Embryonic facial prominence (tissue), 1 donor: Measurements from ENCODE around the gene KIAA1217.

Experiments used
- DNase-seq: peaks from one replicate; pipeline ENCODE4 v3.0.0-alpha.2; 2016; ENCODE audit errors: extremely low spot score

The KIAA1217 gene

DNA sequence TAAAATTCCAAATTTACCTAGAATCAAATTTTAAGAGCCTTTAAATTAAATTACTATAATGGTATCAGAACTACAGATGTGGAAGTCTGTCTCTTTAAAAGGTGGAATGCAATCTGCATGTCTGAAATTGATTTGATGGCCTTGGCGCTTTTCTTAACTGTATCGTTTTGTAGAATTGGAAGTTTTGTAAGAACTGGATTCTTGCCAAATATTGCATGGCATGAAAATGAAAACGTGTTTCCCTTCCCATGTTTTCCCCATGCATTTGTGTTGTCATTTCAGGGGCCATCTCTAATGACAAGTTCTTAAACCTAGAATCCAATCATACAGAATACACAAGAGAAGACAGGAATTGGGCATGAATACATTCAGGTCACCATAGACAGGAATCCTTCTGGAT lies 162.5 kb downstream of the KIAA1217 start:
- no peak for DNase-seq

DNA sequence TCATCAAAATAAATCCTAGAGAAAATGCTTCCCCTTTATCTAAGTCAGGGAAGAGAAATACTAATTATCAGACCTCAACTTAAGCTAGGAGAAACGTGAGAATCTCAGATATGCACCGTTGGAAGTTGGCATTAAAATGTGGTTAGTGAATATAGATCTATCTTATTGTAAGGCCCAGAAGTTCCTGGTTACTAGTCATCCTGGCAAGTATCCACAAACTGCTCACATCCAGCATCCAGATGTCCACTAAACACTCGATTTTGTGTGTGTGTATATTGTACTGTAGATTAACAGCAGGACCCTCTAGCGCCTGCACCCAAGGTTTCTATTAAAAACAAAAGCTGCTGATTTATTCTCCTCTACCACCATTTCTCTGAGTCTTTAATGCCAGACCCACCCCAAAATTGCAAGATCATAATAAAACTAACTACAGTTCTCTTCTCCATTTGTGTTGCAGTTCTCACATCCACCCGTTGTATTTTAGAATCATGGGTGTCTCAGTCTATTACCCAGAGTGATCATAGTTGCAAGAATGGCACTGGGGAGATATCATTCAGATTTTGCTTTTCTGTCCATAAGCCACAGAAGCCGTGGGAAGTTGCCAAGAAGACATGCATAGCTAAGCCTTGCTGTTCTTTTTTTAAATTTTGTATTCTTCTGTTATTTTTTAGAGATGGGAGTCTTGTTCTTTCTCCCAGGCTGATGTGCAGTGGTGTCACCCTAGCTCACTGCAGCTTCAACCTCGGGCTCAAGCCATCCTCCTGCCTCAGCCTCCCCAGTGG lies 165.4 kb downstream of the KIAA1217 start:
- DNase-seq: no peak

DNA sequence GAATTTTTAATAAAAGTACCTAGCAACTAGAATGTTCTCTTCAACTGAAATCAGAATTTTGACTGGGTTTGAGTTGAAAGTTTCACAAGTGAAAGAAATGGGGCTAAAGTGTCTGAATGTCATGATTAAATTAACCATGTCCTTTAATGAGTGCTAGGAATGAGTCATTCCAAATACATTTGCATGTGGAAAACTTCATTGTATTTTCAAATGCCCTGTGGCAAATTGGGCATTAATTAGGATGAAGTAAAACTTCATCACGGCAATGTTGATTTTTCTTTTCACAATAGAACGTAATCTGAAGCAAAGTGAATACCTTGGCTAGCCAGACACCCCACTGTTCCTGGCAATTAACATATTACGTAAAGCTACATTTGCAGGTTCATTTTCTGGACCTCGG lies 166.6 kb downstream of the KIAA1217 start:
- no peak for DNase-seq

DNA sequence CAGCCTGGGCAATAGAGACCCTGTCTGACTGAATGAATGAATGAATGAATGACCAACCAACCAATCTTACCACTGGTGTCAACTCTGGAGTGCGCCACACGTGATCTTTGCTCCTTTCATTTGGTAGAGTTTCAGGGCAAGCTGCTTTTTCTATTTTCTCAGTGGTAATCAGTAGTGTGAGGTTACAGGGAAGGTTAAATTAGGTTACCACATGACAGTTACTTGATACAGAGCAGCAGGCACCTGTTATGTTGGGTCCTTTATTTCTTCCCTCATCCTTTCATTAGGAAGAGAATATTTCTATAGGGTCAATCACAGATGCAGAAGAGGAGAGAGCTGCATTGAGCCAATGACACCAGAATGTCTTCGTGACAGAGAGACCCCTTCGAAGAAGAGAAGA lies 167.8 kb downstream of the KIAA1217 start:
- no peak for DNase-seq

DNA sequence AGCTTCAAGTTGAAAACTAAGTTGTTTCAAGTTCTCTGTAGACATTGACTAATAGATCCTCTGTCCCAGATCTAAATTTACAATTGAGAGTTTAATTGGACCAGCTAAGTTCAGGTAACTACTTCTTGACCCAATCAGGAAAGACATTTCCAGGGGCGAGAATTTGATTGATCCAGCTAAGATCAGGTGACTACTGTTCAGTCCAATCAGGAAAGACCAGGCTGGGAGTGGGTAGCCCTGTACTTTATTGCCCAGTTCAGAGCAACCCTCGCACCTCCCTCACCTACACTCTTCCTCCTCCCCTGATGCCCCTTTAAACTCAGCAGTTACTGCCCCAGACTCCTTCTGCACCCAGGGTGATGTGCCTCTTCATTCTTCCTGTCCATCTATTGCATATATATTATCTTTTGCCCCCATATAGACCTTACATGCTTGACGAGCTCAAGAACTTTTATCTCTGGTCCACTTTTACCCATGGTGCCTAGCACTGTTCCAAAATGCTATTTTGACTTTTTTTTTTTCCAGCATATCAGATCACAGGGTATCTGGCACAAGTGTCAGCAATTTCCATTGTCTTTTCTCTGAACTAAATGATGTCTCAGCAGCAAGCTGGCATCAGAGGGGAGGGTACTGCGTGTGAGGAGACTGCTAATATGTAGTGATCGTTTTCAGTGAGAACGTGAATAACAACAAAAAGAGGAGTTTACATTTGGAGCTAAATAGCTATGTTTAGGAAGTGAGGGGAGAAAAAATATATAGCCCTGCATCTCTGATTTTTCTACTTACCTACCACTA lies 169.4 kb downstream of the KIAA1217 start:
- DNase-seq: no peak

DNA sequence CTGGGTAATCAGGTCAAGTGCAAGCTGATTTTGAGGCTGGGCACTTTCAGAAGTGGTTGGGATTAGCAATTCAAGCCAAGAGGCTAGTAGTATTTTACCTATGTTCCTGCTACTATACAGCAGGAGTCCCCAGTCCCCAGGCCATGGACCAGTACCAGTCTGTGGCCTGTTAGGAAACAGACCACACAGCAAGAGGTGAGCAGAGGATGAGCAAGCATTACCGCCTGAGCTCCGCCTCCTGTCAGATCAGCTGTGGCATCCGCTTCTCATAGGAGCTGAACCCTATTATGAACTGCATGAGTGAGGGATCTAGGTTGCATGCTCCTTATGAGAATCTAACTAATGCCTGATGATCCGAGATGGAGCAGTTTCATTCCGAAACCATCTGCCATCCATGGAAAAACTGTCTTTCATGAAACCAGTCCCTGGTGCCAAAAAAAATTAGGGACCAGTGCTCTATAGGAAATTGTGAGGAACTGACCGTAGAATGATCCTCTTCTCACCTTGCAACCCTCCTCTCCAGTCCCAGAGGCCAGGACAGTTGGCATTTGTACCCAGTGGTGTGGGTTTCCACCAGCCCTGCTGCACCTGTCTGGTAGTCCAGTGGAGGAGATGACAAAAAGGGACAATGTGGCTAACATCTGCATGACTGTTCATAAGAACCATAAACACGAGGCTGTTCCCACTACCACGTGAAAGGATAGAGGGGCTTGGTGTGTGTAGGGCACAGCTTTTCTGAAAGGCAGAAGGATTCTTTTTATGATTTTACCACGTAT lies 172.5 kb downstream of the KIAA1217 start:
- DNase-seq: no peak

DNA sequence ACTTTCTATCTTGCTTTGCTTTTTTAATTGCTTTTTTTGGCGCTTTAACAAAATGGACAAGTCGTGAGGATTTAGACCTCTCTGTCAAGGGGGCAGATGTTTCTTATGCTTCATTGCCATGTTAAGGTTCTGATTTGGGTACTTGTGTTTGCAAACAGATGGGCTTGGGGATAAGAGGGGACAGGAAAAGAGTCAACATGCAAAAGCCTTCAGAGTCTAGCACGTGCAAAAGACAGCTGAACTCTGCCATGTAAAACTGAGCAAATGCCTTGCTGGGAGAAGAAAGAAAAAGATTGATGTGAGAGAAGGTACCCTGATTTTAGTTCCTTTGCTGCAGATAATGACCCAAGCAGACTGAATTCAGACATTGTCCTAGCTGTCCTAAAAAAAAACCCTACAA lies 173.1 kb downstream of the KIAA1217 start:
- no peak for DNase-seq

DNA sequence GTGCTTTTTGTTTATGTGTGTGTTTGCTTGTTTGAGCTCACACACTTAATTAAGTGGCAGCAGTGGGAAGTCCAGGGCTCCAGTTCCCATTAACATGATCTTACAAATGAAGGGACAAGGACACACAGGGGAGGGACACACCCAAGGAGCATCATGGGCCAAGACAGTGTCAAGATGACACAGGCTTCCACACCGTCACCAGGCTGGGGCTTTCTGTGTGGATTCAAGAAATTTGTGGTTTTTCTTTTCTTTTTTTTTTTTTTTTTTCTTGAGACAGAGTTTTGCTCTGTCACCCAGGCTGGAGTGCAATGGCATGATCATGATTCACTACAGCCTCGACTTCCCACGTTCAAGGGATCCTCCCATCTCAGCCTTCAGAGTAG lies 173.6 kb downstream of the KIAA1217 start:
- DNase-seq: no peak

DNA sequence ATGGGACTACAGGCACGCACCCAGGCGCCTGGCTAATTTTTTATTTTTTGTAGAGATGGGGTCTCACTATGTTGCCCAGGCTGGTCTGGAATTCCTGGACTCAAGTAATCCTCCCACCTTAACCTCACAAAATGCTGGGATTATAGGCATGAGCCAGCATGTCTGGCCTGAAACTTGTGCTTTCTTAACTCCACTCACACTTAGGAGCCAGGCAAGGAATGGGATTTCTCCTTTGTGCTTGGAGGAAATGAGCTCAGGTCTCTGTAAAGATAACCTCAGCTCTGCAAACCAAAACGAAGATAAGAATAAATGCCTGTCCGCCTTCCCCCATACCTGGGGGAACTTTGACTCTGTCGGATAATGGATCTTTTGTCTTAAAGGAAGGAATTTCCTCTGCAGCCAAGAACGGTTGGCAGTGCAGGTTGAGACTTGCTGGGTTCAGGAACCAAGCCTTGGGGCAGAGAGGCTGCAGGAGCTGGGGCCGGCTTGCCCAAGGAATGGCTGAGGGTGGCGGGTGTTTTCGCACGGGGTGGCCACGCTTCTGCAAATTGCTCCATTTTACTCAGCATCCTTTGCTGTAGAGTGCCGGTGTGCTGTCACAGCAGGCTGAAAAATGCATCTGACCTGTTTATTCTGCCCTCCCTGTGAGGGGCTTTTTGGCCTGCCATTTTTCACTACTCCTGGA lies 174.2 kb downstream of the KIAA1217 start:
- DNase-seq: no peak

DNA sequence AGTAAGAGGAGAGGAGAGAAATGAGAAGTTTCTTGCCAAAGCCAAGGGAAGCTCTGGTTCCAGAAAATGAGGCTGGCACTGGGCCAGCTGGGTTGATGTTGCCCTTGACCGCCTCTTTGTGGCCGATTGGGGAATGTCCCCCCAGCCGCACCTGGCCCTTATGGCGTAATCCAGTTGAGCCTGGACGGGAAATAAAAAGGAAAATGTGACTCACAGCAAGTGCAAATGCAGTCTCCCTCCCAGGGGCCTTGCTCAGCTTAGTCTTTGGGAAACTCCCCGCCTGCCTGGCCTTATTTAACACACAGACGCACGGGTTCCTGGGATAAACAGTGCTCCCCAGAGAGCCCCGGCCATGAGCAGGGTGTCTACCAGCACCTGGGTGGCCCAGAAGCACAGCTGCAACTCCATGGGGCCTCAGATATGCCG lies 174.8 kb downstream of the KIAA1217 start:
- DNase-seq: peak; percentile 75

DNA sequence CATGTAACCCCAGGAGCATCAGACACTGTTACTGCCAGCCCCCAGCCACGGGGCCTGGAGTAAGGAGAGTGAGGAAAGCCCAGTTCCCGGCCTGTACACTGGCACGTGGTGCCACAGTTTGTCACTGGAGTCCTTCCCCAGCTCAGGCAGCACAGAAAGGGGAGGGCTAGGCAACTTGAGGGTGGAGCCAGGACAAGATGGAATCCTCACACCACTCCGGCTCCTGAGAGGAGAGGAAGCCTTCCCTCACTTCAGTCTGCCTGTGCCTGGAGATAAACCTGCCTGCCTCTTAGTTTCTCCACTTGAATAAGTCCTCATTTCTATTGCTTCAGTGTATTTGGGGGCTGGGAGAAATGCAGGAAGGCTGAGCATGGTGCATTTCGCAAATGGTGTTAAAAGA lies 176.0 kb downstream of the KIAA1217 start:
- no peak for DNase-seq

DNA sequence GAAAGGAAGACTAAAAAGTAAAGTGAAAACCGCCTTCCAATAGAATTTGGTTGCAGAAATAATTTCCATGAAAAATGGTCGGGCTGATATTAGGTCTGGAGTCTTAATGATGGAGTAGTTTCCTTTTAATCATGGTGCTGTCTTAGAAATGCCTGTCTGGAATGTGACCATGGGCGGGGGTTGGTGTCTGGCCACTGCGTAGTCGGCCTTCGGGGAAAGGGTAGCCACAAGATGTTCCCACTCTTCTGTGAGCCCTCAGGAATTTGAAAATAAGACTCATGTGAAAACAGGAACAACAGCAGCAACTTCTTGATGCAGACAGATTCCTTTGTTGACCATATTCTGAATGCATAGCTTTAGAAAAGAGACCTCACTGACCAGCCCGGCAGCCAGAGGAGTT lies 176.8 kb downstream of the KIAA1217 start:
- DNase-seq: no peak

DNA sequence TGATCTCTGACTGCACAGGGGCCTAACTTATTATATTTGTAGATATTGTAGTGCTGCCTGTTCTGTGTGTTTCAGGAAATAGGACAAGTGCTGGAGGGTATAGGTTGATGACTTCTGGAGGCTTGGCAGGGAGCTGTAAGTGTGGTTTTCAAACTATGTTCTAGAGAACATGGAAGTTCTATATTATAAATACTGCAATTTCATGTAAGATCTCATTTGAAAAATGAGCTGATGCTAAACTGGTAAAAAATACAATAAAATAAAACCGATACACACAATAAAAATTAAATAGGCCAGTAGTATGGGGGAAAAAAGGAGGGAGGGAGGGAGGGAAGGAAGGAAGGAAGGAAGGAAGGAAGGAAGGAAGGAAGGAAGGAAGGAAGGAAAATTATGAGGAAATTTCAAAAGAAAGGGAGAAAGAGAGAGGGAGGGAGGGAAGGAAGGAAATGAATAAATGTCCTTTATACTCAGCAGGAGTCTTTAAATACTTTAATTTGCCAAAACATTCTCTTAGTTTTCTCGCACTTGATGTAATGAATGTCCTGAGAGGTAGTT lies 181.3 kb downstream of the KIAA1217 start:
- no peak for DNase-seq

DNA sequence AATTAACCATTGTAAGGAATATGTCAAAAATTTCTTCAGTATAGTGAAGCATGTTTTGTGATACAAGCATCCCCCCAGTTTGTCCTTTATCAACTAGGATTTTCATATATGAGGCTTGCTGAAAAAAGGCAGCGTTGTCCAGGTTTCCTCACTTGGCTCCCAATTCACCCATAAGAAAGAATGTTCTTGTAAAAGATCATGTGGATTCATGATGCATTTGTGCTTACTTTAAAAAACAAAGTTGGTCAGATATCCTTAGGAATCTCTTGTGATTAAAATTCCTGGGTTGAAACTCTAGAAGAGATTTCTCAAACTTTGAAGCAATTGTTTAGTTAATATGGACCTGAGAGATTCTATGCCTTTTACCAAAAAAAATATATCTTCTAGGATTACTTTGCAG lies 181.8 kb downstream of the KIAA1217 start:
- no peak for DNase-seq

DNA sequence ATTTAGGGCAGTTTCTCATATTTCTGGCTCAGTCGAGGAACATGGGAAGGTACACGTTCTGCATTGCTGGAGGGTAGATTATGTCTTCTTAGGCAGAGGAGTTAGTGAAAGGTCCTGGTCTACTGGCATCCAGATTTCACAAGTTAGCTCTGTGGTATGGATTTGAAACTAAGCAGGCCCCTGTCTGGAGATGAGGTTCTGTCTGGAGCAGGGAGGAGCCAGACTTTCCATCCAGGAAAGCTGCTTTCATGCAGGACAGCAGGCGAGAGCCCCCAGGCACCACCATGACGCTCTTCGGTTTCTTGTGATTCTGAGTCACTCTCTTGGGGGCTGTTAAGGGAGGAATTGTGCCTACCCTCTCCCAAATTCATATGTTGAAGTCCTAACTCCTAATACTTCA lies 184.3 kb downstream of the KIAA1217 start:
- DNase-seq: no peak

DNA sequence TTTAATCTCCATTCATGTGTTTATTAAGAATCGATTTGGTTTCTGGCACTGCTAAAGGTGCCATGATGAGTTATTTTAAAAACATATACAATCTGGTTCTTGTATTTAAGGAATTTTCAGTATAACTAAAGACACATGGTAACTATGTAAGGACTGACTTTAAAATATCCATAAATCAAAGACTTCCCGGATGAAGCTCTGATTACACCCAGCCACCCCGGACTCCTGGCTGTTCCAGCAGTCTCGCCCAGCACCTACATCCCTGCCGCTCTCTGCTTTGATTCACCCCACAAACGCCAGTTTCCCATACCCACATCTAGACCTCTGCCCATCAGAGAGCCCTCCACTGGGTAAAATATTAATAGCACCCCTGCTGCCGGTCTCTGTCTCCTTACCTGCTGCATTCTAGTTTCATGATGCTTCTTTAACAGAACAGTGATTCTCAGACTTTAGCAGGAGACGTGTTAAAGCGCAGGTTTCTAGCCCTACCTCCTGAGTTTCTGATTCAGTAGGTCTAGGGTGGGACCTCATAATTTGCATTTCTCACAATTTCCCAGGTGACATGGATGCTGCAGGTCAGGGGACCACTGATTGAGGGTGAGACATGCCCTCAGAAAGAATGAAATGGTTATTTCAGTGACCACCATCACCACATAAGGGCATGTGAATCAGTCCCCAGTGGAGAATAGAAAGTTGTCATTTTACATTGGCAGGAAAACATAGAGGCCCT lies 185.7 kb downstream of the KIAA1217 start:
- DNase-seq: no peak

DNA sequence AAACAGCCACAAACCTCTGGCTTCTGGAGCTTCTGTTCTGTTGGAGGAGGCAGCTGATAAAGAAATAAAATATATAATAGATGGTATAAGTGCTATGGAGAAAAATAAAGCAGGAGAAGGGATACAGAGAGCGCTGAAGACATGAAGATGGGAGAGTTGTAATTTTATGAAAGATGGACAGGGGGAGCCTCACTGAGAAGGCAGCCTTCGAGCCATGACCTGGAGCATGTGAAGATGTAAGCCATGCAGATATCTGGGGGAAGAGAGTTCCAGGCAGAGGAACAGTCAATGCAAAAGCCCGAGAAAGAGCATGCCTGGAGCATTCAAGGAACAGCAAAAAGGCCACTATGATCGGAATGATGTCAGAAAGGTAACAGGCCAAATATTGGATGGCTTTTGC lies 187.5 kb downstream of the KIAA1217 start:
- DNase-seq: no peak

DNA sequence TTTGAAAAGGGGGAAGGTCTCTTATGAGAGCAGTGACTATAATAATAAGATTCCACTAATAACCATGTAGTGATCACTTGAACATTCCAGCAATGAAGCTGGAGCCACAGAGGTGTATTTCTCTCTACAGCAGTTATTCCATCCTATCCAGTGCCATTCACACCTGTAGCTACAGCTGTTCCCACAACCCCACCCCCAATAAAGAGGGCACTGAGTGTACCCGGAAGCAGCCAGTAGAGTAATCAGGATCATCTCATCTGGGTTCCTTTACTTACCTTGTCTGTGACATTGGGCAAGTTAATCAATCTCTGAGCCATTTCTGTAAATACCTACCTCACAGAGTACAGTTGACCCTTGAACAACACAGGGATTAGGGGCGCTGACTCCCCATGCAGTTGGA lies 188.7 kb downstream of the KIAA1217 start:
- no peak for DNase-seq

DNA sequence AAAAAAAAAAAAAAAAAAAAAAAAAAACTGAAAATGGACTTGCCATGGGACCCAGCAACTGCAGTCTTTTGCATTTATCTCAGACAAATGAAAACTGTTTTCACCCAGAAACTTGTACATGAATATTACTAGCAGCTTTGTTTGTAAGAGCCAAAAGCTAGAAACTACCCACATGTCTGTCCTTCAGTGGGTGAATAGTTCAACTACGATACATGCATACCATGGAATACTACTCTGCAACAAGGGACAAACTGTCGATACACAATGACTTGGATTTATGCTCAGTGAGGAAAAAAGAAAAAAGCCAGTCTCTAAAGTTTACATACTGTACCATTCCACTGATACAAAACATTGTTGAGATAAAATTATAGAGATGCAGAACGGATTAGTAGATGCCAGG lies 195.6 kb downstream of the KIAA1217 start:
- no peak for DNase-seq

DNA sequence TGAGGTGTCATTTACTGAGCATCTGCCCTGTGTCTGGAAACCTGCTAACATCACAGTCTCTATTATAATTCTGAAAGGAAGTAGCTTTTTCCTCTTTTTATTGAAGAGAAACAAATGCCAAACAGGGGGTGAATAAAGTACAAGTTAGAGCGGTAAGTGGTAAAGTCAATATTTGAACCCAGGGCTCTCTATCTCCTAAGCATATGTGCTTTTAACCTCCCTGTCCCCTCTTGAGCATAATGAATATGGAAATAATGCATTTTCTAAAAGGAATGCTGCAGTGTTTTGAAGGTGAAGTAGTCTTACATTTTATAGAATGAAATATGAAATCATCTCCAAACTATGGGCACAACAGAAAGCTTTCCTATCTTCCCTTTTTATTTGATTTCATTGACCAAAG lies 196.7 kb downstream of the KIAA1217 start:
- no peak for DNase-seq
